Keratinocyte (primary cell): ENCODE data around the gene EXOC4. TPM values are rescaled to one million over a fixed set of nuclear protein-coding genes. Genes with fewer than 3 reads are reported as not detected.

Source experiments
- DNase-seq: peaks from one replicate; pipeline ENCODE4 v3.0.0-alpha.2; 2011; ENCODE audit warnings: low read depth, missing footprints, low spot score
- FAIRE-seq: peaks from 2 replicates; lab custom pipeline; 2011; peaks lifted over from hg19 to GRCh38; lab: Jason Lieb, UNC
- H2AFZ ChIP-seq: 2 replicates; pipeline ENCODE4 v1.6.0; 2012; ENCODE audit warnings: low read length, control low read depth, inconsistent platforms; ENCODE audit not compliant: control insufficient read depth
- H3K27ac ChIP-seq: 2 replicates; pipeline ENCODE4 v1.5.1; 2011; ENCODE audit warnings: low read length; ENCODE audit not compliant: control insufficient read depth, insufficient read depth
- H3K27me3 ChIP-seq: 3 replicates; pipeline ENCODE4 v1.6.0; 2011; ENCODE audit warnings: low read length; ENCODE audit not compliant: control insufficient read depth, insufficient read depth; ENCODE audit errors: extremely low read depth
- H3K36me3 ChIP-seq, 2 experiments: 2 replicates in 1 of 2; 3 replicates in 1 of 2; pipeline ENCODE4 v1.5.1; 2011; ENCODE audit warnings: low read length in 2 of 2, mild to moderate bottlenecking in 1 of 2; ENCODE audit not compliant: control insufficient read depth in 2 of 2, insufficient read depth in 2 of 2; ENCODE audit errors: extremely low read depth in 1 of 2
- H3K4me1 ChIP-seq: 3 replicates; pipeline ENCODE4 v1.5.1; 2011; ENCODE audit warnings: low read length; ENCODE audit not compliant: control insufficient read depth, insufficient read depth; ENCODE audit errors: extremely low read depth
- H3K4me2 ChIP-seq: 3 replicates; pipeline ENCODE4 v1.6.0; 2011; ENCODE audit warnings: low read depth, low read length; ENCODE audit not compliant: control insufficient read depth, insufficient read depth; ENCODE audit errors: extremely low read depth
- H3K4me3 ChIP-seq, 3 experiments: fragments of 200-600 bp in 1 of 3; sonication (generic) in 1 of 3; 2 replicates in 2 of 3; 3 replicates in 1 of 3; pipeline ENCODE4 v1.5.1; 2011 to 2016; ENCODE audit warnings: low read length in 3 of 3, mild to moderate bottlenecking in 3 of 3, control low read depth in 2 of 3, inconsistent platforms in 1 of 3, low read depth in 1 of 3, mixed read lengths in 1 of 3, mixed run types in 1 of 3, moderate library complexity in 1 of 3; ENCODE audit not compliant: control insufficient read depth in 2 of 3, insufficient read depth in 2 of 3; ENCODE audit errors: extremely low read depth in 1 of 3
- H3K79me2 ChIP-seq: 2 replicates; pipeline ENCODE4 v1.6.0; 2012; ENCODE audit warnings: low read length; ENCODE audit not compliant: control insufficient read depth, insufficient read depth
- H3K9ac ChIP-seq: 3 replicates; pipeline ENCODE4 v1.6.0; 2011; ENCODE audit warnings: low read length; ENCODE audit not compliant: control insufficient read depth, insufficient read depth; ENCODE audit errors: extremely low read depth
- H3K9me1 ChIP-seq: 3 replicates; pipeline ENCODE4 v1.6.0; 2011; ENCODE audit warnings: low read length; ENCODE audit not compliant: control insufficient read depth, insufficient read depth; ENCODE audit errors: extremely low read depth
- H3K9me3 ChIP-seq: 2 replicates; pipeline ENCODE4 v1.5.1; 2012; ENCODE audit warnings: low read depth, low read length; ENCODE audit not compliant: control insufficient read depth
- H4K20me1 ChIP-seq: 3 replicates; pipeline ENCODE4 v1.6.0; 2011; ENCODE audit warnings: low read length; ENCODE audit not compliant: control insufficient read depth, insufficient read depth; ENCODE audit errors: extremely low read depth
- EZH2 ChIP-seq: IDR thresholded peaks from one replicate; pipeline ENCODE4 v1.6.1; 2012; ENCODE audit warnings: inconsistent platforms, mild to moderate bottlenecking, low read length, moderate library complexity
- dilution Hi-C: fragments of 300-500 bp; cut with MboI; formaldehyde crosslinking; loops from one replicate; pipeline ENCODE4 v1.7.0; 2020; ENCODE audit warnings: low sequenced_read_pairs; ENCODE audit not compliant: extremely low pct_ligation_motif_present
- polyA plus RNA-seq, 5 experiments: library from polyadenylated mRNA; depleted of rRNA in 3 of 5; stranded (reverse) in 3 of 5; stranded (forward) in 1 of 5; unstranded in 1 of 5; fragments of >200 nt; gene quantifications; 1 replicate in 1 of 5; 2 replicates in 3 of 5; 3 replicates in 1 of 5; pipeline versions ENCODE4 v1.2.1 to v1.2.3, GENCODE V29; 2011 to 2012; ENCODE audit warnings: missing spikeins in 2 of 5, low read depth in 1 of 5, low replicate concordance in 1 of 5
- TF ChIP-seq, protein P1 (sequence below), 3 experiments: IDR thresholded peaks in 1 of 3; conservative IDR thresholded peaks in 1 of 3; optimal IDR thresholded peaks in 1 of 3; 2 replicates in 2 of 3; 3 replicates in 1 of 3; pipeline versions ENCODE3 to v1.5.1; 2011; ENCODE audit warnings: low read length in 3 of 3, mild to moderate bottlenecking in 3 of 3, moderate library complexity in 2 of 3, control low read depth in 1 of 3, inconsistent platforms in 1 of 3; ENCODE audit not compliant: insufficient read depth in 2 of 3; ENCODE audit errors: extremely low read depth in 1 of 3

Gene EXOC4
- polyA plus RNA-seq, 1 donor (not counting 4 experiments of a cell fraction or from before 2014, with no cell fraction given), result 52.6 TPM

- H3K9me3 ChIP-seq, result no peaks in the 10 kb centered on the region
- DNase-seq, result no peak
- no peak overlapping the region for H3K4me2 ChIP-seq
- H3K4me1 ChIP-seq, result no peaks in the 10 kb centered on the region
- H3K4me3 ChIP-seq, result no peak overlapping the region
- no peaks in the 10 kb centered on the region for H3K9me1 ChIP-seq
- H3K36me3 ChIP-seq, result peaks cover 0 to 2% of the 10 kb centered on the region in 2 experiments
- H3K9ac ChIP-seq, result no peak overlapping the region
- no peaks in the 10 kb centered on the region for H3K79me2 ChIP-seq
- TF ChIP-seq EZH2, result no peak
- TF ChIP-seq, protein P1, sequence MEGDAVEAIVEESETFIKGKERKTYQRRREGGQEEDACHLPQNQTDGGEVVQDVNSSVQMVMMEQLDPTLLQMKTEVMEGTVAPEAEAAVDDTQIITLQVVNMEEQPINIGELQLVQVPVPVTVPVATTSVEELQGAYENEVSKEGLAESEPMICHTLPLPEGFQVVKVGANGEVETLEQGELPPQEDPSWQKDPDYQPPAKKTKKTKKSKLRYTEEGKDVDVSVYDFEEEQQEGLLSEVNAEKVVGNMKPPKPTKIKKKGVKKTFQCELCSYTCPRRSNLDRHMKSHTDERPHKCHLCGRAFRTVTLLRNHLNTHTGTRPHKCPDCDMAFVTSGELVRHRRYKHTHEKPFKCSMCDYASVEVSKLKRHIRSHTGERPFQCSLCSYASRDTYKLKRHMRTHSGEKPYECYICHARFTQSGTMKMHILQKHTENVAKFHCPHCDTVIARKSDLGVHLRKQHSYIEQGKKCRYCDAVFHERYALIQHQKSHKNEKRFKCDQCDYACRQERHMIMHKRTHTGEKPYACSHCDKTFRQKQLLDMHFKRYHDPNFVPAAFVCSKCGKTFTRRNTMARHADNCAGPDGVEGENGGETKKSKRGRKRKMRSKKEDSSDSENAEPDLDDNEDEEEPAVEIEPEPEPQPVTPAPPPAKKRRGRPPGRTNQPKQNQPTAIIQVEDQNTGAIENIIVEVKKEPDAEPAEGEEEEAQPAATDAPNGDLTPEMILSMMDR (optimal IDR thresholded peaks at IDR 0.05 in 1 of 3, IDR thresholded peaks at IDR 0.05 in 1 of 3, conservative IDR thresholded peaks at IDR 0.05 in 1 of 3; ENCODE audit: extremely low read depth in 1 of 3, insufficient read depth in 2 of 3, low read length in 3 of 3), result no peak
- no peak for FAIRE-seq
- no peaks in the 10 kb centered on the region for H3K27me3 ChIP-seq
- dilution Hi-C loops, result no loop called here
- H2AFZ ChIP-seq, result no peak overlapping the region
- H3K27ac ChIP-seq, result no peak overlapping the region
- no peaks in the 10 kb centered on the region for H4K20me1 ChIP-seq
These were observed 482.3 kb downstream of the EXOC4 start for GRCh38 chr7:133735222-133735621.

- no peaks in the 10 kb centered on the region for H4K20me1 ChIP-seq
- H3K4me2 ChIP-seq, result no peak overlapping the region
- dilution Hi-C loops, result no loop called here
- H2AFZ ChIP-seq, result no peak overlapping the region
- no peaks in the 10 kb centered on the region for H3K79me2 ChIP-seq
- no peak overlapping the region for H3K4me3 ChIP-seq
- no peak for TF ChIP-seq EZH2
- TF ChIP-seq, protein P1 (optimal IDR thresholded peaks at IDR 0.05 in 1 of 3, IDR thresholded peaks at IDR 0.05 in 1 of 3, conservative IDR thresholded peaks at IDR 0.05 in 1 of 3; ENCODE audit: extremely low read depth in 1 of 3, insufficient read depth in 2 of 3, low read length in 3 of 3), result no peak
- DNase-seq (no peak), FAIRE-seq (no peak)
- H3K27me3 ChIP-seq, result no peaks in the 10 kb centered on the region
- no peaks in the 10 kb centered on the region for H3K9me1 ChIP-seq
- no peak overlapping the region for H3K27ac ChIP-seq
- peaks cover 0 to 2% of the 10 kb centered on the region in 2 experiments for H3K36me3 ChIP-seq
- H3K9me3 ChIP-seq, result no peaks in the 10 kb centered on the region
- no peak overlapping the region for H3K9ac ChIP-seq
- no peaks in the 10 kb centered on the region for H3K4me1 ChIP-seq
These were observed 486.9 kb downstream of the EXOC4 start for GRCh38 chr7:133739817-133740216.
